ENCODE results near the gene RCN1. TPM values are rescaled to one million over a fixed set of nuclear protein-coding genes. Genes with fewer than 3 reads are reported as not detected.
"Not testable (repeated sequence)": the region's sequence is repeated elsewhere in the genome, so short reads cannot be mapped to it uniquely, and the experiment has no call there.

Gene RCN1
- total and polyA plus RNA-seq, 11 donors, result 14.4 to 76.5 (median 25.3) TPM

GRCh38 chr11:32055861-32056260 lies 35.0 kb upstream of the RCN1 start:
- H3K27me3 ChIP-seq, result peaks cover 0 to 34% (median 4%) of the 10 kb centered on the region in 9 donors
- ATAC-seq, result no peak
- DNase-seq, result no peak
- peaks cover 0 to 3% (median 0%) of the 10 kb centered on the region in 12 donors for H3K4me1 ChIP-seq
- intact Hi-C loops (cut with DNase I), result no loop called here
- WGBS, 4 donors, result 94 to 100% (median 95%) methylated on average over 2 of the region's 2 CpGs
- H3K9me3 ChIP-seq, result no peaks in the 10 kb centered on the region
- no peak overlapping the region for H3K27ac ChIP-seq
- H3K36me3 ChIP-seq, result no peaks in the 10 kb centered on the region
- TF ChIP-seq POLR2A (IDR thresholded peaks at IDR 0.05) (no peak), CTCF (IDR thresholded peaks at IDR 0.05) (no peak)
- no peak overlapping the region for H3K4me3 ChIP-seq

- intact Hi-C loops (cut with DNase I), result no loop called here
- DNase-seq, result no peak
- WGBS, 4 donors, result 81 to 89% (median 85%) methylated on average over 6 of the region's 6 CpGs
These were observed 34.4 kb upstream of the RCN1 start for GRCh38 chr11:32056438-32056837.

GRCh38 chr11:32059686-32060462 lies 31.0 kb upstream of the RCN1 start:
- intact Hi-C loops (cut with DNase I), result no loop called here
- Histone ChIP-seq H3K4me3 (no peak overlapping the region), H3K27ac (no peak overlapping the region), H3K27me3 (peaks cover 0 to 24% (median 0%) of the 10 kb centered on the region in 9 donors), H3K36me3 (no peaks in the 10 kb centered on the region), H3K4me1 (no peaks in the 10 kb centered on the region), H3K9me3 (no peaks in the 10 kb centered on the region)
- no peak for DNase-seq
- ATAC-seq, result no peak
- 78 to 82% (median 80%) methylated on average over 6 of the region's 6 CpGs for WGBS, 4 donors
- no peak for TF ChIP-seq POLR2A (IDR thresholded peaks at IDR 0.05)
- no peak for TF ChIP-seq CTCF (IDR thresholded peaks at IDR 0.05)

More at GRCh38 chr11:32056438-32056837, 34.4 kb upstream of the RCN1 start:
- Histone ChIP-seq H3K27ac (no peak overlapping the region), H3K27me3 (peaks cover 0 to 32% (median 4%) of the 10 kb centered on the region in 9 donors), H3K4me3 (no peak overlapping the region), H3K9me3 (no peaks in the 10 kb centered on the region), H3K36me3 (no peaks in the 10 kb centered on the region), H3K4me1 (peaks cover 0 to 3% (median 0%) of the 10 kb centered on the region in 12 donors)
- ATAC-seq, result no peak
- TF ChIP-seq POLR2A (IDR thresholded peaks at IDR 0.05) (no peak), CTCF (IDR thresholded peaks at IDR 0.05) (no peak)

GRCh38 chr11:32062540-32062939 lies 28.3 kb upstream of the RCN1 start:
- Histone ChIP-seq H3K36me3 (no peaks in the 10 kb centered on the region), H3K4me1 (no peaks in the 10 kb centered on the region), H3K27ac (no peak overlapping the region), H3K9me3 (no peaks in the 10 kb centered on the region), H3K27me3 (peaks cover 0 to 33% (median 0%) of the 10 kb centered on the region in 9 donors), H3K4me3 (no peak overlapping the region)
- 84 to 93% (median 88%) methylated on average over 3 of the region's 3 CpGs for WGBS, 4 donors
- TF ChIP-seq CTCF (IDR thresholded peaks at IDR 0.05) (no peak), POLR2A (IDR thresholded peaks at IDR 0.05) (no peak)
- intact Hi-C loops (cut with DNase I), result no loop called here
- no peak for DNase-seq
- no peak for ATAC-seq

GRCh38 chr11:32063031-32063430 lies 27.8 kb upstream of the RCN1 start:
- H3K4me3 ChIP-seq; DNase-seq; H3K36me3 ChIP-seq; H3K9me3 ChIP-seq; intact Hi-C loops (cut with DNase I); H3K27ac ChIP-seq; ATAC-seq; H3K4me1 ChIP-seq: not testable (repeated sequence)
- H3K27me3 ChIP-seq, result peaks cover 0 to 36% (median 0%) of the 10 kb centered on the region in 9 donors
- WGBS, 4 donors, result 83 to 89% (median 85%) methylated on average over 3 of the region's 3 CpGs

Measured in heart left ventricle (tissue), 16 donors.